ENCODE data around the gene SOCS3.
"Not testable (repeated sequence)": the region's sequence is repeated elsewhere in the genome, so short reads cannot be mapped to it uniquely, and the experiment has no call there.

SOCS3 gene

GRCh38 chr17:78341559-78342448, 18.1 kb downstream of the SOCS3 start:
- H3K9me3 ChIP-seq (ENCODE audit: control insufficient read depth, insufficient read depth, low read length), result no peaks in the 10 kb centered on the region
- WGBS (ENCODE audit: insufficient coverage, insufficient read length), result no CpG with 5 or more reads among the region's 95 CpGs
- H3K27ac ChIP-seq (ENCODE audit: low read length), result no peak overlapping the region
- no peaks in the 10 kb centered on the region for H3K36me3 ChIP-seq (ENCODE audit: control insufficient read depth, insufficient read depth, low read length)
- DNase-seq (ENCODE audit: low read depth, low spot score), result no peak
- peak overlapping the region; percentile 35; the same call in 1 of the 2 replicates for H3K4me3 ChIP-seq (ENCODE audit: low read length)
- H3K4me1 ChIP-seq (ENCODE audit: control insufficient read depth, insufficient read depth, low read length), result peaks cover 10% of the 10 kb centered on the region
- no peaks in the 10 kb centered on the region for H3K27me3 ChIP-seq (ENCODE audit: control insufficient read depth, insufficient read depth, low read length)

GRCh38 chr17:78340183-78340955, 19.5 kb downstream of the SOCS3 start:
- H3K27me3 ChIP-seq (ENCODE audit: control insufficient read depth, insufficient read depth, low read length), result no peaks in the 10 kb centered on the region
- no peaks in the 10 kb centered on the region for H3K9me3 ChIP-seq (ENCODE audit: control insufficient read depth, insufficient read depth, low read length)
- no CpG with 5 or more reads among the region's 10 CpGs for WGBS (ENCODE audit: insufficient coverage, insufficient read length)
- no peak overlapping the region for H3K27ac ChIP-seq (ENCODE audit: low read length)
- no peaks in the 10 kb centered on the region for H3K36me3 ChIP-seq (ENCODE audit: control insufficient read depth, insufficient read depth, low read length)
- no peak for DNase-seq (ENCODE audit: low read depth, low spot score)
- H3K4me3 ChIP-seq (ENCODE audit: low read length), result no peak overlapping the region
- H3K4me1 ChIP-seq (ENCODE audit: control insufficient read depth, insufficient read depth, low read length), result peaks cover 10% of the 10 kb centered on the region

GRCh38 chr17:78338486-78339259, 21.2 kb downstream of the SOCS3 start:
- Histone ChIP-seq H3K27ac (ENCODE audit: low read length) (no peak overlapping the region), H3K9me3 (ENCODE audit: control insufficient read depth, insufficient read depth, low read length) (no peaks in the 10 kb centered on the region), H3K27me3 (ENCODE audit: control insufficient read depth, insufficient read depth, low read length) (no peaks in the 10 kb centered on the region), H3K36me3 (ENCODE audit: control insufficient read depth, insufficient read depth, low read length) (no peaks in the 10 kb centered on the region), H3K4me3 (ENCODE audit: low read length) (no peak overlapping the region), H3K4me1 (ENCODE audit: control insufficient read depth, insufficient read depth, low read length) (peaks cover 10% of the 10 kb centered on the region)
- WGBS (ENCODE audit: insufficient coverage, insufficient read length), result no CpG with 5 or more reads among the region's 11 CpGs
- DNase-seq (ENCODE audit: low read depth, low spot score), result no peak

GRCh38 chr17:78337244-78338109, 22.4 kb downstream of the SOCS3 start:
- no peak overlapping the region for H3K27ac ChIP-seq (ENCODE audit: low read length)
- no peaks in the 10 kb centered on the region for H3K27me3 ChIP-seq (ENCODE audit: control insufficient read depth, insufficient read depth, low read length)
- no peak overlapping the region for H3K4me3 ChIP-seq (ENCODE audit: low read length)
- H3K36me3 ChIP-seq (ENCODE audit: control insufficient read depth, insufficient read depth, low read length), result no peaks in the 10 kb centered on the region
- peaks cover 2% of the 10 kb centered on the region; the same call in 1 of the 2 replicates for H3K4me1 ChIP-seq (ENCODE audit: control insufficient read depth, insufficient read depth, low read length)
- no CpG with 5 or more reads among the region's 19 CpGs for WGBS (ENCODE audit: insufficient coverage, insufficient read length)
- H3K9me3 ChIP-seq (ENCODE audit: control insufficient read depth, insufficient read depth, low read length), result no peaks in the 10 kb centered on the region
- no peak for DNase-seq (ENCODE audit: low read depth, low spot score)

GRCh38 chr17:78335209-78335608, 24.7 kb downstream of the SOCS3 start:
- H3K9me3 ChIP-seq (ENCODE audit: control insufficient read depth, insufficient read depth, low read length), result no peaks in the 10 kb centered on the region
- H3K36me3 ChIP-seq (ENCODE audit: control insufficient read depth, insufficient read depth, low read length), result no peaks in the 10 kb centered on the region
- 0 out of 2 replicates have a peak, but pooled peaks cover 2% of the 10 kb centered on the region for H3K4me1 ChIP-seq (ENCODE audit: control insufficient read depth, insufficient read depth, low read length)
- no peak for DNase-seq (ENCODE audit: low read depth, low spot score)
- H3K27ac ChIP-seq (ENCODE audit: low read length), result no peak overlapping the region
- no peaks in the 10 kb centered on the region for H3K27me3 ChIP-seq (ENCODE audit: control insufficient read depth, insufficient read depth, low read length)
- no peak overlapping the region for H3K4me3 ChIP-seq (ENCODE audit: low read length)
- WGBS (ENCODE audit: insufficient coverage, insufficient read length), result no CpG with 5 or more reads among the region's 11 CpGs

- H3K4me3 ChIP-seq (ENCODE audit: low read length), result no peak overlapping the region
- no peaks in the 10 kb centered on the region for H3K36me3 ChIP-seq (ENCODE audit: control insufficient read depth, insufficient read depth, low read length)
- no CpG with 5 or more reads among the region's 4 CpGs for WGBS (ENCODE audit: insufficient coverage, insufficient read length)
Observed at GRCh38 chr17:78332991-78333390, 26.9 kb downstream of the SOCS3 start.

GRCh38 chr17:78331355-78331754, 28.5 kb downstream of the SOCS3 start:
- not testable (repeated sequence) for DNase-seq (ENCODE audit: low read depth, low spot score); H3K27ac ChIP-seq (ENCODE audit: low read length); H3K4me1 ChIP-seq (ENCODE audit: control insufficient read depth, insufficient read depth, low read length); H3K9me3 ChIP-seq (ENCODE audit: control insufficient read depth, insufficient read depth, low read length); H3K27me3 ChIP-seq (ENCODE audit: control insufficient read depth, insufficient read depth, low read length); H3K4me3 ChIP-seq (ENCODE audit: low read length); H3K36me3 ChIP-seq (ENCODE audit: control insufficient read depth, insufficient read depth, low read length)
- no CpG with 5 or more reads among the region's 12 CpGs for WGBS (ENCODE audit: insufficient coverage, insufficient read length)

More at GRCh38 chr17:78332991-78333390, 26.9 kb downstream of the SOCS3 start:
- no peak overlapping the region for H3K27ac ChIP-seq (ENCODE audit: low read length)
- H3K4me1 ChIP-seq (ENCODE audit: control insufficient read depth, insufficient read depth, low read length), result 0 out of 2 replicates have a peak, but pooled peaks cover 2% of the 10 kb centered on the region
- DNase-seq (ENCODE audit: low read depth, low spot score), result no peak
- no peaks in the 10 kb centered on the region for H3K9me3 ChIP-seq (ENCODE audit: control insufficient read depth, insufficient read depth, low read length)
- H3K27me3 ChIP-seq (ENCODE audit: control insufficient read depth, insufficient read depth, low read length), result no peaks in the 10 kb centered on the region

- H3K4me3 ChIP-seq (ENCODE audit: low read length), result no peak overlapping the region
- H3K9me3 ChIP-seq (ENCODE audit: control insufficient read depth, insufficient read depth, low read length), result no peaks in the 10 kb centered on the region
- no peak for DNase-seq (ENCODE audit: low read depth, low spot score)
- no peak overlapping the region for H3K27ac ChIP-seq (ENCODE audit: low read length)
- H3K36me3 ChIP-seq (ENCODE audit: control insufficient read depth, insufficient read depth, low read length), result no peaks in the 10 kb centered on the region
- 0 out of 2 replicates have a peak, but pooled peaks cover 2% of the 10 kb centered on the region for H3K4me1 ChIP-seq (ENCODE audit: control insufficient read depth, insufficient read depth, low read length)
- WGBS (ENCODE audit: insufficient coverage, insufficient read length), result no CpG with 5 or more reads among the region's 13 CpGs
- H3K27me3 ChIP-seq (ENCODE audit: control insufficient read depth, insufficient read depth, low read length), result no peaks in the 10 kb centered on the region
Observed at GRCh38 chr17:78330570-78331224, 29.2 kb downstream of the SOCS3 start.

- Histone ChIP-seq H3K36me3 (ENCODE audit: control insufficient read depth, insufficient read depth, low read length) (no peaks in the 10 kb centered on the region), H3K4me1 (ENCODE audit: control insufficient read depth, insufficient read depth, low read length) (peaks cover 1% of the 10 kb centered on the region; the same call in 1 of the 2 replicates), H3K27me3 (ENCODE audit: control insufficient read depth, insufficient read depth, low read length) (no peaks in the 10 kb centered on the region), H3K27ac (ENCODE audit: low read length) (no peak overlapping the region), H3K9me3 (ENCODE audit: control insufficient read depth, insufficient read depth, low read length) (no peaks in the 10 kb centered on the region), H3K4me3 (ENCODE audit: low read length) (no peak overlapping the region)
- no CpG with 5 or more reads among the region's 16 CpGs for WGBS (ENCODE audit: insufficient coverage, insufficient read length)
- DNase-seq (ENCODE audit: low read depth, low spot score), result no peak
Observed at GRCh38 chr17:78329263-78330059, 30.4 kb downstream of the SOCS3 start.

Data from iPS DF 6.9 (cell line).